HG02943 (cell line): ENCODE data around the gene PDGFA.

Source experiments
- ATAC-seq: cut with Tn5 transposase; IDR thresholded peaks from one replicate; pipeline ENCODE4 v1.9.1; 2021; ENCODE audit warnings: mild to moderate bottlenecking, low read depth, moderate library complexity; ENCODE audit not compliant: unreplicated experiment

PDGFA gene

GRCh38 chr7:494259-494687 is 25.4 kb downstream of the PDGFA start:
- ATAC-seq = no peak

GRCh38 chr7:493661-494251 is 25.9 kb downstream of the PDGFA start:
- no peak for ATAC-seq

- no peak for ATAC-seq
Observed at GRCh38 chr7:492714-493065, 27.0 kb downstream of the PDGFA start.

GRCh38 chr7:491958-492713 is 27.5 kb downstream of the PDGFA start:
- no peak for ATAC-seq

- ATAC-seq = no peak
Observed at GRCh38 chr7:491292-491957, 28.2 kb downstream of the PDGFA start.

GRCh38 chr7:490461-491291 is 29.0 kb downstream of the PDGFA start:
- no peak for ATAC-seq

GRCh38 chr7:489876-490275 is 29.8 kb downstream of the PDGFA start:
- no peak for ATAC-seq

GRCh38 chr7:486216-486743 is 33.4 kb downstream of the PDGFA start:
- no peak for ATAC-seq

- no peak for ATAC-seq
Observed at GRCh38 chr7:485188-486081, 34.2 kb downstream of the PDGFA start.

- ATAC-seq = no peak
Observed at GRCh38 chr7:484356-485101, 35.1 kb downstream of the PDGFA start.

GRCh38 chr7:483656-484355 is 35.8 kb downstream of the PDGFA start:
- no peak for ATAC-seq

GRCh38 chr7:482521-483083 is 37.0 kb downstream of the PDGFA start:
- ATAC-seq = no peak

GRCh38 chr7:481219-481930 is 38.3 kb downstream of the PDGFA start:
- ATAC-seq = no peak

- no peak for ATAC-seq
Observed at GRCh38 chr7:480531-481218, 39.0 kb downstream of the PDGFA start.

- ATAC-seq = no peak
Observed at GRCh38 chr7:479948-480499, 39.6 kb downstream of the PDGFA start.

GRCh38 chr7:479115-479947 is 40.3 kb downstream of the PDGFA start:
- no peak for ATAC-seq
